Measurements from ENCODE around the gene NAPSA. TPM values are rescaled to one million over a fixed set of nuclear protein-coding genes. Genes with fewer than 3 reads are reported as not detected.
A peak's percentile ranks its signal among the peaks of the same experiment; 100 is the strongest.

Gene NAPSA
- total and polyA plus RNA-seq, 2 of the 8 experiments (the other 6 are each of a cell fraction or from before 2014, with no cell fraction given), result 0.71 to 0.73 TPM

- TF ChIP-seq ZNF274 (IDR thresholded peaks at IDR 0.05; ENCODE audit: borderline replicate concordance, extremely low read depth, low read length) (no peak), SP2 (IDR thresholded peaks at IDR 0.05; ENCODE audit: low read length) (no peak), CTCF (IDR thresholded peaks at IDR 0.05; ENCODE audit: control extremely low read depth in 1 of 3, insufficient read depth in 1 of 3, low read depth in 1 of 3, low read length in 3 of 3) (no peak; a peak in 1 of 4 replicates), SP4 (IDR thresholded peaks at IDR 0.05; ENCODE audit: low read length) (peak; percentile 97), E2F6 (IDR thresholded peaks at IDR 0.05) (peak; percentile 47; the same call in 1 of the 2 replicates), CEBPB (IDR thresholded peaks at IDR 0.05; ENCODE audit: low read depth, low read length) (peak; percentile 41; the same call in 1 of the 2 replicates), TAF7 (optimal IDR thresholded peaks at IDR 0.05; ENCODE audit: borderline replicate concordance, low read depth, low read length) (no peak), POLR2AphosphoS5 (IDR thresholded peaks at IDR 0.05; ENCODE audit: low read depth, low read length) (peak; percentile 70; the same call in 1 of the 2 replicates), ATF3 (IDR thresholded peaks at IDR 0.05; ENCODE audit: insufficient read depth, low read depth, low read length) (no peak), CREB1 (IDR thresholded peaks at IDR 0.05) (peak; percentile 95), EZH2 (IDR thresholded peaks at IDR 0.05; ENCODE audit: low read depth, low read length, severe bottlenecking) (no peak), TEAD4 (IDR thresholded peaks at IDR 0.05; ENCODE audit: low read depth, low read length) (no peak), NANOG (IDR thresholded peaks at IDR 0.05; ENCODE audit: insufficient read depth, low read depth, low read length, poor library complexity, severe bottlenecking) (no peak), MAX (IDR thresholded peaks at IDR 0.05) (peak; percentile 47; the same call in 1 of the 2 replicates), GTF2F1 (IDR thresholded peaks at IDR 0.05; ENCODE audit: borderline replicate concordance, low read depth, low read length) (no peak), SRF (IDR thresholded peaks at IDR 0.05; ENCODE audit: low read depth, low read length) (peak; percentile 73), SP1 (IDR thresholded peaks at IDR 0.05; ENCODE audit: low read depth, low read length) (peak; percentile 90), ATF2 (IDR thresholded peaks at IDR 0.05; ENCODE audit: low read length) (peak; percentile 77; the same call in 1 of the 2 replicates)
These were observed 11.0 kb upstream of the NAPSA start, which contains the start of gene NR1H2 (continued) for GRCh38 chr19:50376166-50377050.

Measured in H1 (cell line).